Measurements from ENCODE around the gene SPACDR. TPM values are rescaled to one million over a fixed set of nuclear protein-coding genes. Genes with fewer than 3 reads are reported as not detected.
A peak's percentile ranks its signal among the peaks of the same experiment; 100 is the strongest.

Gene SPACDR
- total RNA-seq, 4 donors from 2014 or later, result 1.4 to 22.1 (median 1.8) TPM; not detected in 1

DNA sequence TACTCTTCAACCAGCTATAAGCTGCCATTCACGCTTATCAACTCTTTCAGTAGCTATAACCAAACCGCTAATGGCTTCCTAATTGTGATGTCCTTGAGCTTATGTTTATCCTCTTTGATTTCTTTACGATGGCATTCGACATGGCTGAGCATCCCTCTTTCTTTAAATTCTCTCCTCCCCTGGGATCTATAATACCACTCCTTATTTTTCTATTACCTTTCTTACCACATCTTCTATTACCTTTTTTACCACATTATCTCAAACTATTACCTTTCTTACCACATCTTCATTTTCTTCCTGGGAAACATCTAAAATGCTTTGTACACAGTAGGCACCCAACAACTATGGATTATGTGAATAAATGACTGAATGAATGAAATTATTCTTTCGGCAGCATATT is 48.6 kb downstream of the SPACDR start:
- no peaks in the 10 kb centered on the region for H3K4me1 ChIP-seq

DNA sequence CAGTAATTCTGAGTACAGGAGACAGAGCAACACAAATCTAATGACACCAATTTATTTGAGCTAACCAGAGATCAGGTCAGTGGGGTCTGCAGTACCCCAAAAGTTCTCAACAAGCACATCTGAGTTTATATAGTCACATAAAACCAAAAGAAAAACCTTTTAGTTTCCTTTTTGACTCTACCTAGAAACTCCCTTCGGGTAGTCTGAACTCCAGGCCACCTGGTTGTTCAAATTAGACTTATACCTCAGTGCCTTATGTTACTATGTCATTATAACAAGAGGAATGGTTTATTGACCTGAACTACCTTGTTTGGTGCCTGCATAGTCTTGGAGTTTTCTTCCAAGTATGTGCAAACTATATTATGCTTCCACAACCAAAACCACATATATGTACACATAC is 50.2 kb downstream of the SPACDR start:
- no peaks in the 10 kb centered on the region for H3K4me1 ChIP-seq
- no peaks in the 10 kb centered on the region for H3K36me3 ChIP-seq
- intact Hi-C loops (cut with DNase I; ENCODE audit: low total_unique reads), result no loop called here
- no peak for DNase-seq
- no peaks in the 10 kb centered on the region for H3K9me3 ChIP-seq
- no peak overlapping the region for H3K27ac ChIP-seq
- no peak overlapping the region for H3K4me3 ChIP-seq
- TF ChIP-seq, protein P1, sequence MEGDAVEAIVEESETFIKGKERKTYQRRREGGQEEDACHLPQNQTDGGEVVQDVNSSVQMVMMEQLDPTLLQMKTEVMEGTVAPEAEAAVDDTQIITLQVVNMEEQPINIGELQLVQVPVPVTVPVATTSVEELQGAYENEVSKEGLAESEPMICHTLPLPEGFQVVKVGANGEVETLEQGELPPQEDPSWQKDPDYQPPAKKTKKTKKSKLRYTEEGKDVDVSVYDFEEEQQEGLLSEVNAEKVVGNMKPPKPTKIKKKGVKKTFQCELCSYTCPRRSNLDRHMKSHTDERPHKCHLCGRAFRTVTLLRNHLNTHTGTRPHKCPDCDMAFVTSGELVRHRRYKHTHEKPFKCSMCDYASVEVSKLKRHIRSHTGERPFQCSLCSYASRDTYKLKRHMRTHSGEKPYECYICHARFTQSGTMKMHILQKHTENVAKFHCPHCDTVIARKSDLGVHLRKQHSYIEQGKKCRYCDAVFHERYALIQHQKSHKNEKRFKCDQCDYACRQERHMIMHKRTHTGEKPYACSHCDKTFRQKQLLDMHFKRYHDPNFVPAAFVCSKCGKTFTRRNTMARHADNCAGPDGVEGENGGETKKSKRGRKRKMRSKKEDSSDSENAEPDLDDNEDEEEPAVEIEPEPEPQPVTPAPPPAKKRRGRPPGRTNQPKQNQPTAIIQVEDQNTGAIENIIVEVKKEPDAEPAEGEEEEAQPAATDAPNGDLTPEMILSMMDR (IDR thresholded peaks at IDR 0.05), result no peak
- TF ChIP-seq POLR2A (IDR thresholded peaks at IDR 0.05), result no peak
- no peaks in the 10 kb centered on the region for H3K27me3 ChIP-seq

More for the DNA sequence above, 48.6 kb downstream of the SPACDR start:
- Histone ChIP-seq H3K9me3 (no peaks in the 10 kb centered on the region), H3K4me3 (no peak overlapping the region), H3K36me3 (no peaks in the 10 kb centered on the region), H3K27me3 (no peaks in the 10 kb centered on the region), H3K27ac (no peak overlapping the region)
- intact Hi-C loops (cut with DNase I; ENCODE audit: low total_unique reads), result no loop called here
- no peak for DNase-seq
- TF ChIP-seq POLR2A (IDR thresholded peaks at IDR 0.05), result no peak
- TF ChIP-seq, protein P1 (IDR thresholded peaks at IDR 0.05), result no peak

DNA sequence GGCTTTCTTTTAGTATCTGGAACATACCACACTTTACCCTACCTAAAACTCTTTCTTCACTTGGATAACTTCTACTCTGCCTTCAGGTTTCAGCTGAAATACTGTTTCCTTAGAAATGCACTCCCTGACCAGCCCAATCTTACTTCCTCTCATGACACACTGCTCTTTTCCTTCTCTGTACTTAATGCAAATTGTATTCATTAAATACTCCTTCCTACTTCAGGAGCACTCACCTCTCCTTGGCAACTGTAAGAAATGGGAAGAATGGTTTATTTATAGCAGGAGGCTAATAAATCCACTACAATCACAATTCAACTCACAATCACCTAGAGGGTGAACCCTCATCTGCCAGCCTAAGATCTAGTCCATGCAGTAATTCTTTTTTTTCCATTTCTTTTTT is 50.7 kb downstream of the SPACDR start:
- no peak overlapping the region for H3K27ac ChIP-seq
- H3K36me3 ChIP-seq, result no peaks in the 10 kb centered on the region
- H3K9me3 ChIP-seq, result no peaks in the 10 kb centered on the region
- H3K27me3 ChIP-seq, result no peaks in the 10 kb centered on the region
- no peak for TF ChIP-seq POLR2A (IDR thresholded peaks at IDR 0.05)
- TF ChIP-seq, protein P1 (IDR thresholded peaks at IDR 0.05), result no peak
- no peaks in the 10 kb centered on the region for H3K4me1 ChIP-seq
- intact Hi-C loops (cut with DNase I; ENCODE audit: low total_unique reads), result no loop called here
- DNase-seq, result no peak
- H3K4me3 ChIP-seq, result no peak overlapping the region

DNA sequence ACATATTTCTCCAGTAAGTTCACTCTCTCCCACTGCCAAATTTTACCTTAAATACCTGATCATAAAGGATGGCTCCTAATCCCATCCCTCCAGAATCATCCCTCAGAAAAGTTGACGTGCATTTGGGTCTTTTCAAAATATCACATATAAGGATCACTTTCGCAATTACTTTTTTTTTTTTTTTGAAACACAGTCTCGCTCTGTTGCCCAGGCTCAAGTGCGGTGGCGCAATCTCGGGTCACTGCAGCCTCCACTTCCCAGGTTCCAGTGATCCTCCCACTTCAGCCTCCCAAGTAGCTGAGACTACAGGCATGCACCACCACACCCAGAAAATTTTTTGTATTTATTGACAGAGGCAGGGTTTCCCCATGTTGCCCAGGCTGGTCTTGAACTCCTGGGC is 53.0 kb downstream of the SPACDR start:
- Histone ChIP-seq H3K36me3 (no peaks in the 10 kb centered on the region), H3K27me3 (no peaks in the 10 kb centered on the region), H3K9me3 (no peaks in the 10 kb centered on the region), H3K4me3 (no peak overlapping the region), H3K4me1 (no peaks in the 10 kb centered on the region), H3K27ac (no peak overlapping the region)
- TF ChIP-seq, protein P1 (IDR thresholded peaks at IDR 0.05), result no peak
- TF ChIP-seq POLR2A (IDR thresholded peaks at IDR 0.05), result no peak
- intact Hi-C loops (cut with DNase I; ENCODE audit: low total_unique reads), result no loop called here
- no peak for DNase-seq

DNA sequence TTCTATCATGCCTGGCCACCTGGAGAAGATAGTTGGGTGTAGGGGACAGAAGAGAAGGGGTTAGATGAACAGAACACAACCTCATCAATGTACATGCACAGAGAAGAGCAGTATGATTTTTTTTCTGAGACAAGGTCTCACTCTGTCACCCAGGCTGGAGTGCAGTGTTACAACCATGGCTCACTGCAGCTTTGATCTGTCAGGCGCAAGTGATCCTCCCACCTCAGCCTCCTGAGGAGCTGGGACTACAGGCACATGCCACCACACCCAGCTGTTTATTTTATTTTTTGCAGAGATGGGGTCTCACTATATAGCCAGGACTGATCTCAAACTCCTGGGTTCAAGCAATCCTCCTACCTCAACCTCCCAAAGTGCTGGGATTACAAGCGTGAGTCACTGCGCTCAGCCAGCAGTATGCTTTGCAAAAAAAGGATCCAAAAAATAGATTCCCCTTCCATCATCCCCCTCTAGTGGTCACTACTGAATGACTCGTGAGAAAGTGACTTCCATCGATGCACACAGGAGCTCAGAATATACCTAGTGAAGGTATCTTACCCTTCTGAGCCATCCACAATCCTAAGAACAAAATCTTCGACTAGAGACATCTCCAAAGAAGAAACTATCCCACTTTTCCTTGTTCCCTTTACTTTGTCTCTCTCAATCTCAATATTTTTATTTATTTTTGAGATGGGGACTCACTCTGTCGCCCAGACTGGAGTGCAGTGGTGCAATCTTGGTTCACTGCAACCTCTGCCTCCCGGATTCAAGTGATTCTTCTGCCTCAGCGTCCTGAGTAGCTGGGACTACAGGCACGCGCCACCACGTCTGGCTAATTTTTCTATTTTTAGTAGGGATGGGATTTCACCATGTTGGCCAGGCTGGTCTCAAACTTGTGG is 56.5 kb downstream of the SPACDR start:
- H3K27ac ChIP-seq, result peak overlapping the region in 1 of 2 donors; percentile 54
- peak in 1 of 2 donors; percentile 53 for DNase-seq
- intact Hi-C loops (cut with DNase I; ENCODE audit: low total_unique reads), result no loop called here
- no peak overlapping the region for H3K4me3 ChIP-seq
- H3K4me1 ChIP-seq, result no peaks in the 10 kb centered on the region
- H3K27me3 ChIP-seq, result no peaks in the 10 kb centered on the region
- TF ChIP-seq POLR2A (IDR thresholded peaks at IDR 0.05), result no peak
- TF ChIP-seq, protein P1 (IDR thresholded peaks at IDR 0.05), result peak; percentile 52 to 79 (median 63)
- no peaks in the 10 kb centered on the region for H3K36me3 ChIP-seq
- H3K9me3 ChIP-seq, result no peaks in the 10 kb centered on the region
